OCI-LY3 (cell line): ENCODE results near the gene ZBED2.

Experiments
- H2AFZ ChIP-seq: fragments of 200-600, 300-600 bp; shearing (Covaris generic); 2 replicates; pipeline ENCODE4 v1.6.0; 2014; ENCODE audit warnings: antibody characterized with exemption, low read depth, low read length
- H3K27ac ChIP-seq: fragments of 200-600, 300-600 bp; sonication (generic); 2 replicates; pipeline ENCODE4 v1.5.1; 2014; ENCODE audit warnings: mild to moderate bottlenecking, low read length, moderate library complexity, mixed read lengths
- H3K27me3 ChIP-seq: fragments of 200-600, 300-600 bp; sonication (generic); 2 replicates; pipeline ENCODE4 v1.6.1; 2014; ENCODE audit warnings: low read depth, low read length, mixed read lengths
- H3K36me3 ChIP-seq: fragments of 200-600, 300-600 bp; sonication (generic); replicated peaks from 2 replicates; pipeline ENCODE3; 2014; ENCODE audit warnings: low read depth, low read length, mixed read lengths
- H3K4me1 ChIP-seq: fragments of 300-600, 200-600 bp; sonication (generic); 2 replicates; pipeline ENCODE4 v1.6.1; 2014; ENCODE audit warnings: low read length, mixed read lengths
- H3K4me2 ChIP-seq: fragments of 200-600, 300-600 bp; sonication (generic); 2 replicates; pipeline ENCODE4 v1.6.1; 2014; ENCODE audit warnings: low read length, mixed read lengths
- H3K4me3 ChIP-seq: fragments of 300-600, 200-600 bp; sonication (generic); 2 replicates; pipeline ENCODE4 v1.5.1; 2014; ENCODE audit warnings: antibody characterized with exemption, mild to moderate bottlenecking, low read length, moderate library complexity
- H3K79me2 ChIP-seq: fragments of 300-600, 200-600 bp; shearing (Covaris generic); 2 replicates; pipeline ENCODE4 v1.6.1; 2014; ENCODE audit warnings: mild to moderate bottlenecking, low read length, mixed read lengths
- H3K9ac ChIP-seq: fragments of 300-600, 200-600 bp; shearing (Covaris generic); 2 replicates; pipeline ENCODE4 v1.6.0; 2014; ENCODE audit warnings: mild to moderate bottlenecking, low read length, moderate library complexity
- H3K9me3 ChIP-seq: fragments of 200-600, 300-600 bp; shearing (Covaris generic); 2 replicates; pipeline ENCODE4 v1.6.1; 2014; ENCODE audit warnings: low read length, mixed read lengths; ENCODE audit not compliant: insufficient read depth
- H4K20me1 ChIP-seq: fragments of 200-600, 300-600 bp; sonication (generic); 2 replicates; pipeline ENCODE4 v1.6.1; 2016; ENCODE audit warnings: low read length, mixed read lengths; ENCODE audit not compliant: insufficient read depth
- CTCF ChIP-seq: fragments of 200-600, 300-600 bp; sonication (generic); IDR thresholded peaks from 2 replicates; pipeline ENCODE4 v1.5.1; 2014; ENCODE audit warnings: antibody characterized with exemption, low read length, low read depth
- EZH2phosphoT487 ChIP-seq: fragments of 200-600 bp; shearing (Covaris generic); IDR thresholded peaks from 2 replicates; pipeline ENCODE4 v1.6.1; 2018; ENCODE audit warnings: antibody characterized with exemption, mixed run types, low read depth

Gene ZBED2

GRCh38 chr3:111598139-111598538, 3.0 kb upstream of the ZBED2 start:
- H3K79me2 ChIP-seq = no peaks in the 10 kb centered on the region
- no peaks in the 10 kb centered on the region for H3K27me3 ChIP-seq
- H3K4me3 ChIP-seq = no peak overlapping the region
- no peaks in the 10 kb centered on the region for H3K36me3 ChIP-seq
- no peaks in the 10 kb centered on the region for H4K20me1 ChIP-seq
- H3K4me2 ChIP-seq = no peak overlapping the region
- H3K9me3 ChIP-seq = no peaks in the 10 kb centered on the region
- TF ChIP-seq EZH2phosphoT487 (no peak), CTCF (no peak)
- H3K27ac ChIP-seq = no peak overlapping the region
- H2AFZ ChIP-seq = no peak overlapping the region
- peaks cover 20% of the 10 kb centered on the region for H3K4me1 ChIP-seq
- no peak overlapping the region for H3K9ac ChIP-seq

GRCh38 chr3:111596328-111596727, 1.2 kb upstream of the ZBED2 start:
- H3K36me3 ChIP-seq = no peaks in the 10 kb centered on the region
- H4K20me1 ChIP-seq = no peaks in the 10 kb centered on the region
- H3K4me2 ChIP-seq = no peak overlapping the region
- TF ChIP-seq CTCF (no peak), EZH2phosphoT487 (no peak)
- H3K4me1 ChIP-seq = peaks cover 20% of the 10 kb centered on the region
- no peak overlapping the region for H3K27ac ChIP-seq
- H2AFZ ChIP-seq = no peak overlapping the region
- H3K79me2 ChIP-seq = no peaks in the 10 kb centered on the region
- no peaks in the 10 kb centered on the region for H3K9me3 ChIP-seq
- no peak overlapping the region for H3K4me3 ChIP-seq
- H3K27me3 ChIP-seq = no peaks in the 10 kb centered on the region
- no peak overlapping the region for H3K9ac ChIP-seq

GRCh38 chr3:111594781-111595180, 365 bp downstream of the ZBED2 start:
- Histone ChIP-seq H4K20me1 (no peaks in the 10 kb centered on the region), H3K4me2 (peak overlapping the region; percentile 79), H3K27ac (peak overlapping the region; percentile 18; the same call in 1 of the 2 replicates), H3K9ac (no peak overlapping the region), H3K79me2 (no peaks in the 10 kb centered on the region), H3K27me3 (no peaks in the 10 kb centered on the region), H3K4me3 (peak overlapping the region; percentile 53), H3K9me3 (no peaks in the 10 kb centered on the region), H2AFZ (no peak overlapping the region), H3K36me3 (no peaks in the 10 kb centered on the region), H3K4me1 (peaks cover 20% of the 10 kb centered on the region)
- TF ChIP-seq EZH2phosphoT487 = no peak
- no peak for TF ChIP-seq CTCF

- Histone ChIP-seq H3K79me2 (no peaks in the 10 kb centered on the region), H4K20me1 (no peaks in the 10 kb centered on the region), H3K4me2 (peak overlapping the region; percentile 79; the same call in 1 of the 2 replicates), H3K27ac (no peak overlapping the region; the same call in 1 of the 2 replicates), H3K9me3 (no peaks in the 10 kb centered on the region), H3K4me3 (no peak overlapping the region), H3K27me3 (no peaks in the 10 kb centered on the region), H3K9ac (no peak overlapping the region), H3K4me1 (peaks cover 20% of the 10 kb centered on the region), H3K36me3 (no peaks in the 10 kb centered on the region), H2AFZ (no peak overlapping the region)
- TF ChIP-seq CTCF (no peak), EZH2phosphoT487 (no peak)
Measured at GRCh38 chr3:111594205-111594604, 941 bp downstream of the ZBED2 start.
